SK-N-SH treated with all-trans-retinoic acid at 6 μM for 48 hours (cell line): ENCODE measurements around the gene ZBTB16.

ENCODE experiments used
- CSDC2 ChIP-seq: fragments of 250-450 bp; sonication (Bioruptor Pico); IDR thresholded peaks from 2 replicates; pipeline ENCODE4 v1.5.0; 2020; ENCODE audit warnings: mild to moderate bottlenecking, moderate library complexity
- ESRRG ChIP-seq: fragments of 250-450 bp; sonication (Bioruptor Pico); IDR thresholded peaks from 2 replicates; pipeline ENCODE4 v1.6.1; 2021; ENCODE audit warnings: mild to moderate bottlenecking
- ISL1 ChIP-seq: fragments of 250-450 bp; sonication (Bioruptor Pico); IDR thresholded peaks from 2 replicates; pipeline ENCODE4 v2.1.2; 2022; ENCODE audit warnings: mild to moderate bottlenecking, moderate library complexity
- PPARA ChIP-seq: fragments of 250-450 bp; sonication (Bioruptor Pico); IDR thresholded peaks from 2 replicates; pipeline ENCODE4 v1.5.0; 2020; ENCODE audit warnings: mild to moderate bottlenecking, borderline replicate concordance
- RARB ChIP-seq: fragments of 250-450 bp; sonication (Bioruptor Pico); IDR thresholded peaks from 2 replicates; pipeline ENCODE4 v1.8.0; 2021; ENCODE audit warnings: mild to moderate bottlenecking, moderate library complexity
- TOX ChIP-seq: fragments of 250-450 bp; sonication (Bioruptor Pico); IDR thresholded peaks from 2 replicates; pipeline ENCODE4 v1.8.0; 2021; ENCODE audit warnings: mild to moderate bottlenecking, moderate library complexity, borderline replicate concordance
- ZC3H10 ChIP-seq: fragments of 250-450 bp; sonication (Bioruptor Pico); IDR thresholded peaks from 2 replicates; pipeline ENCODE4 v1.5.1; 2021; ENCODE audit warnings: mild to moderate bottlenecking, moderate library complexity
- ZFP3 ChIP-seq: fragments of 250-450 bp; sonication (Bioruptor Pico); IDR thresholded peaks from 2 replicates; pipeline ENCODE4 v1.5.0; 2020; ENCODE audit warnings: mild to moderate bottlenecking, moderate library complexity
- ZFP30 ChIP-seq: fragments of 450-650 bp; formaldehyde crosslinking; IDR thresholded peaks from 2 replicates; pipeline ENCODE4 v1.5.0; 2022; ENCODE audit warnings: mild to moderate bottlenecking, moderate library complexity
- ZNF70 ChIP-seq: fragments of 450-650 bp; formaldehyde crosslinking; IDR thresholded peaks from 2 replicates; pipeline ENCODE4 v1.5.0; 2020; ENCODE audit warnings: mild to moderate bottlenecking, moderate library complexity
- ZNF8 ChIP-seq: fragments of 450-650 bp; formaldehyde crosslinking; IDR thresholded peaks from 2 replicates; pipeline ENCODE4 v1.5.0; 2020; ENCODE audit warnings: mild to moderate bottlenecking, moderate library complexity
- TF ChIP-seq, protein P1 (sequence below): fragments of 250-450 bp; sonication (Bioruptor Pico); IDR thresholded peaks from 2 replicates; pipeline ENCODE4 v1.8.0; 2021; ENCODE audit warnings: low read depth, mild to moderate bottlenecking, moderate library complexity, borderline replicate concordance
- TF ChIP-seq, protein P2 (sequence below): fragments of 250-450 bp; sonication (Bioruptor Pico); IDR thresholded peaks from 2 replicates; pipeline ENCODE4 v1.8.0; 2020; ENCODE audit warnings: mild to moderate bottlenecking, moderate library complexity, borderline replicate concordance
- TF ChIP-seq, protein P3 (sequence below): fragments of 250-450 bp; sonication (Bioruptor Pico); IDR thresholded peaks from 2 replicates; pipeline ENCODE4 v1.5.1; 2020; ENCODE audit warnings: low read depth, mild to moderate bottlenecking, moderate library complexity

GRCh38 chr11:114165326-114166230 lies 106.1 kb downstream of the ZBTB16 start:
- TF ChIP-seq ZNF8: no peak
- no peak for TF ChIP-seq ZFP30 (CRISPR knock-in tag)
- no peak for TF ChIP-seq ISL1 (CRISPR knock-in tag)
- TF ChIP-seq, protein P1, sequence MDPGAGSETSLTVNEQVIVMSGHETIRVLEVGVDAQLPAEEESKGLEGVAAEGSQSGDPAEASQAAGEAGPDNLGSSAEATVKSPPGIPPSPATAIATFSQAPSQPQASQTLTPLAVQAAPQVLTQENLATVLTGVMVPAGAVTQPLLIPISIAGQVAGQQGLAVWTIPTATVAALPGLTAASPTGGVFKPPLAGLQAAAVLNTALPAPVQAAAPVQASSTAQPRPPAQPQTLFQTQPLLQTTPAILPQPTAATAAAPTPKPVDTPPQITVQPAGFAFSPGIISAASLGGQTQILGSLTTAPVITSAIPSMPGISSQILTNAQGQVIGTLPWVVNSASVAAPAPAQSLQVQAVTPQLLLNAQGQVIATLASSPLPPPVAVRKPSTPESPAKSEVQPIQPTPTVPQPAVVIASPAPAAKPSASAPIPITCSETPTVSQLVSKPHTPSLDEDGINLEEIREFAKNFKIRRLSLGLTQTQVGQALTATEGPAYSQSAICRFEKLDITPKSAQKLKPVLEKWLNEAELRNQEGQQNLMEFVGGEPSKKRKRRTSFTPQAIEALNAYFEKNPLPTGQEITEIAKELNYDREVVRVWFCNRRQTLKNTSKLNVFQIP (CRISPR knock-in tag): no peak
- no peak for TF ChIP-seq RARB
- TF ChIP-seq ZFP3 (CRISPR knock-in tag): no peak
- TF ChIP-seq ZNF70 (CRISPR knock-in tag): no peak
- no peak for TF ChIP-seq ZC3H10
- TF ChIP-seq, protein P2, sequence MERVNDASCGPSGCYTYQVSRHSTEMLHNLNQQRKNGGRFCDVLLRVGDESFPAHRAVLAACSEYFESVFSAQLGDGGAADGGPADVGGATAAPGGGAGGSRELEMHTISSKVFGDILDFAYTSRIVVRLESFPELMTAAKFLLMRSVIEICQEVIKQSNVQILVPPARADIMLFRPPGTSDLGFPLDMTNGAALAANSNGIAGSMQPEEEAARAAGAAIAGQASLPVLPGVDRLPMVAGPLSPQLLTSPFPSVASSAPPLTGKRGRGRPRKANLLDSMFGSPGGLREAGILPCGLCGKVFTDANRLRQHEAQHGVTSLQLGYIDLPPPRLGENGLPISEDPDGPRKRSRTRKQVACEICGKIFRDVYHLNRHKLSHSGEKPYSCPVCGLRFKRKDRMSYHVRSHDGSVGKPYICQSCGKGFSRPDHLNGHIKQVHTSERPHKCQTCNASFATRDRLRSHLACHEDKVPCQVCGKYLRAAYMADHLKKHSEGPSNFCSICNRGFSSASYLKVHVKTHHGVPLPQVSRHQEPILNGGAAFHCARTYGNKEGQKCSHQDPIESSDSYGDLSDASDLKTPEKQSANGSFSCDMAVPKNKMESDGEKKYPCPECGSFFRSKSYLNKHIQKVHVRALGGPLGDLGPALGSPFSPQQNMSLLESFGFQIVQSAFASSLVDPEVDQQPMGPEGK (CRISPR knock-in tag): no peak
- TF ChIP-seq, protein P3, sequence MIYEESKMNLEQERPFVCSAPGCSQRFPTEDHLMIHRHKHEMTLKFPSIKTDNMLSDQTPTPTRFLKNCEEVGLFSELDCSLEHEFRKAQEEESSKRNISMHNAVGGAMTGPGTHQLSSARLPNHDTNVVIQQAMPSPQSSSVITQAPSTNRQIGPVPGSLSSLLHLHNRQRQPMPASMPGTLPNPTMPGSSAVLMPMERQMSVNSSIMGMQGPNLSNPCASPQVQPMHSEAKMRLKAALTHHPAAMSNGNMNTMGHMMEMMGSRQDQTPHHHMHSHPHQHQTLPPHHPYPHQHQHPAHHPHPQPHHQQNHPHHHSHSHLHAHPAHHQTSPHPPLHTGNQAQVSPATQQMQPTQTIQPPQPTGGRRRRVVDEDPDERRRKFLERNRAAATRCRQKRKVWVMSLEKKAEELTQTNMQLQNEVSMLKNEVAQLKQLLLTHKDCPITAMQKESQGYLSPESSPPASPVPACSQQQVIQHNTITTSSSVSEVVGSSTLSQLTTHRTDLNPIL (CRISPR knock-in tag): no peak
- no peak for TF ChIP-seq TOX (CRISPR knock-in tag)
- TF ChIP-seq CSDC2 (CRISPR knock-in tag): no peak
- no peak for TF ChIP-seq ESRRG (CRISPR knock-in tag)
- no peak for TF ChIP-seq PPARA
